Measurements from ENCODE around the gene ABI3BP.

DNA sequence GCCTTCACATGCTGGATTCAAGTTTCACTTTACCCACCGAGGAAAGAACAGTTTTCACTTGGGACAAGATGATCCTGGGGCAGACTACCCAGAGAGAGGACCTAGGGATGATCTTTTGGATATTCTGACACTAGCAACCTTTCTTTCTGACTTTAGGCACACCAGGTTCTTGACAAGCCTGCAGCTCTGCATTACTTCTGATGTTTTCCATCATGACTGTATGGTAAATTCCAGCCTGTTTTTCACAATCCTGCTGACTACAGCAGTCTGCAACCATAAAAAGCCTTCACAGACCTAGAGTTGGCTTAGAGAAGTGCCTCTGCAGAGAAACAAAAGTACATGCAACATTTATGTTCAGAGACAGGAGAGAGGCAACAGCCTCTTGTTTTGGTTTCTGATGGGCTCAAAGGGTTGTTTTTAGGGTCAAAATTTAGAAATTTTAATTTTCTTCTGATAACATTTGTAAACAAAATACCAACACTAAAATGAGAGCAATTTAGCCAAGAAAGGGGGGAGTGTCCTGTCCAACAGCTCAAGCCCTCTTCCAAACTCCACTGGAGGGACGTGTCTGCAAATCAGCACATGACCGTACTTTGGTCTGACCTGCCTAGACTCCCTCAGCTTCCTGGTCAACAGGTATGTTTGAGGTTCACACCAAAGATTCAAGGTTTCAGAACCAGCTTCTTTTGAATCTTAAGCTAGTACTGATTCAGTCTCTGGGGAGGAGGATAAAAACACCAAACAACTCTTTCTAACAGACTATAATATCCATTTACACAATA lies 799 bp downstream of the ABI3BP start:
- TF ChIP-seq, protein P1, sequence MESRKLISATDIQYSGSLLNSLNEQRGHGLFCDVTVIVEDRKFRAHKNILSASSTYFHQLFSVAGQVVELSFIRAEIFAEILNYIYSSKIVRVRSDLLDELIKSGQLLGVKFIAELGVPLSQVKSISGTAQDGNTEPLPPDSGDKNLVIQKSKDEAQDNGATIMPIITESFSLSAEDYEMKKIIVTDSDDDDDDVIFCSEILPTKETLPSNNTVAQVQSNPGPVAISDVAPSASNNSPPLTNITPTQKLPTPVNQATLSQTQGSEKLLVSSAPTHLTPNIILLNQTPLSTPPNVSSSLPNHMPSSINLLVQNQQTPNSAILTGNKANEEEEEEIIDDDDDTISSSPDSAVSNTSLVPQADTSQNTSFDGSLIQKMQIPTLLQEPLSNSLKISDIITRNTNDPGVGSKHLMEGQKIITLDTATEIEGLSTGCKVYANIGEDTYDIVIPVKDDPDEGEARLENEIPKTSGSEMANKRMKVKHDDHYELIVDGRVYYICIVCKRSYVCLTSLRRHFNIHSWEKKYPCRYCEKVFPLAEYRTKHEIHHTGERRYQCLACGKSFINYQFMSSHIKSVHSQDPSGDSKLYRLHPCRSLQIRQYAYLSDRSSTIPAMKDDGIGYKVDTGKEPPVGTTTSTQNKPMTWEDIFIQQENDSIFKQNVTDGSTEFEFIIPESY (IDR thresholded peaks at IDR 0.05; ENCODE audit: borderline replicate concordance, low read depth) = no peak
- TF ChIP-seq, protein P2, sequence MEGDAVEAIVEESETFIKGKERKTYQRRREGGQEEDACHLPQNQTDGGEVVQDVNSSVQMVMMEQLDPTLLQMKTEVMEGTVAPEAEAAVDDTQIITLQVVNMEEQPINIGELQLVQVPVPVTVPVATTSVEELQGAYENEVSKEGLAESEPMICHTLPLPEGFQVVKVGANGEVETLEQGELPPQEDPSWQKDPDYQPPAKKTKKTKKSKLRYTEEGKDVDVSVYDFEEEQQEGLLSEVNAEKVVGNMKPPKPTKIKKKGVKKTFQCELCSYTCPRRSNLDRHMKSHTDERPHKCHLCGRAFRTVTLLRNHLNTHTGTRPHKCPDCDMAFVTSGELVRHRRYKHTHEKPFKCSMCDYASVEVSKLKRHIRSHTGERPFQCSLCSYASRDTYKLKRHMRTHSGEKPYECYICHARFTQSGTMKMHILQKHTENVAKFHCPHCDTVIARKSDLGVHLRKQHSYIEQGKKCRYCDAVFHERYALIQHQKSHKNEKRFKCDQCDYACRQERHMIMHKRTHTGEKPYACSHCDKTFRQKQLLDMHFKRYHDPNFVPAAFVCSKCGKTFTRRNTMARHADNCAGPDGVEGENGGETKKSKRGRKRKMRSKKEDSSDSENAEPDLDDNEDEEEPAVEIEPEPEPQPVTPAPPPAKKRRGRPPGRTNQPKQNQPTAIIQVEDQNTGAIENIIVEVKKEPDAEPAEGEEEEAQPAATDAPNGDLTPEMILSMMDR (IDR thresholded peaks at IDR 0.05) = no peak
- TF ChIP-seq, protein P3, sequence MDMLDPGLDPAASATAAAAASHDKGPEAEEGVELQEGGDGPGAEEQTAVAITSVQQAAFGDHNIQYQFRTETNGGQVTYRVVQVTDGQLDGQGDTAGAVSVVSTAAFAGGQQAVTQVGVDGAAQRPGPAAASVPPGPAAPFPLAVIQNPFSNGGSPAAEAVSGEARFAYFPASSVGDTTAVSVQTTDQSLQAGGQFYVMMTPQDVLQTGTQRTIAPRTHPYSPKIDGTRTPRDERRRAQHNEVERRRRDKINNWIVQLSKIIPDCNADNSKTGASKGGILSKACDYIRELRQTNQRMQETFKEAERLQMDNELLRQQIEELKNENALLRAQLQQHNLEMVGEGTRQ (IDR thresholded peaks at IDR 0.05; ENCODE audit: borderline replicate concordance, low read depth, low read length) = no peak
